Right atrium auricular region (tissue), 2 donors: ENCODE data around the gene OSMR. TPM values are rescaled to one million over a fixed set of nuclear protein-coding genes. Genes with fewer than 3 reads are reported as not detected.
A peak's percentile ranks its signal among the peaks of the same experiment; 100 is the strongest.

Source experiments
- DNase-seq: peaks from one replicate; pipeline ENCODE4 v3.0.0-alpha.2; 2019; ENCODE audit warnings: low spot score
- H3K27ac ChIP-seq, 2 donors: fragments of 200-600 bp; sonication (generic); 1 replicate in 1 of 2; 2 replicates in 1 of 2; pipeline ENCODE4 v1.5.1; 2016 to 2019
- H3K27me3 ChIP-seq, 2 donors: fragments of 200-600 bp; sonication (generic); one replicate each; pipeline versions ENCODE4 v1.5.1 to v1.6.0; 2017 to 2019
- H3K36me3 ChIP-seq: fragments of 200-600 bp; sonication (generic); one replicate; pipeline ENCODE4 v1.5.1; 2016
- H3K4me1 ChIP-seq, 2 donors: fragments of 200-600 bp; sonication (generic); one replicate each; pipeline versions ENCODE4 v1.5.1 to v1.6.0; 2017 to 2019
- H3K4me3 ChIP-seq, 2 donors: fragments of 200-600 bp; sonication (generic); 1 replicate in 1 of 2; 2 replicates in 1 of 2; pipeline ENCODE4 v1.5.1; 2017 to 2019; ENCODE audit warnings: mild to moderate bottlenecking in 1 of 2, moderate library complexity in 1 of 2
- H3K9me3 ChIP-seq, 2 donors: fragments of 200-600 bp; sonication (generic); one replicate each; pipeline ENCODE4 v1.5.1; 2019
- CTCF ChIP-seq, 2 donors: fragments of 200-600 bp; sonication (generic); IDR thresholded peaks; one replicate each; pipeline ENCODE4 v1.5.1; 2019; ENCODE audit warnings: antibody characterized with exemption in 2 of 2
- total RNA-seq, 2 donors: library from RNA; depleted of rRNA; stranded (reverse); fragments of >200 nt; gene quantifications; one replicate each; pipeline ENCODE4 v1.1.0, GENCODE V29; 2016

The OSMR gene
- total RNA-seq, 2 donors from 2014 or later, result 13.8 to 28.6 TPM

- Histone ChIP-seq H3K4me1 (peaks cover 0 to 36% of the 10 kb centered on the region in 2 donors), H3K9me3 (no peaks in the 10 kb centered on the region), H3K36me3 (no peaks in the 10 kb centered on the region), H3K4me3 (no peak overlapping the region), H3K27me3 (no peaks in the 10 kb centered on the region), H3K27ac (no peak overlapping the region)
- no peak for TF ChIP-seq CTCF (IDR thresholded peaks at IDR 0.05)
- no peak for DNase-seq
Observed at GRCh38 chr5:38802125-38802524, 43.7 kb upstream of the OSMR start.

GRCh38 chr5:38803246-38803645 lies 42.6 kb upstream of the OSMR start:
- Histone ChIP-seq H3K9me3 (no peaks in the 10 kb centered on the region), H3K36me3 (no peaks in the 10 kb centered on the region), H3K4me3 (no peak overlapping the region), H3K27ac (no peak overlapping the region), H3K4me1 (peaks cover 0 to 44% of the 10 kb centered on the region in 2 donors), H3K27me3 (no peaks in the 10 kb centered on the region)
- no peak for DNase-seq
- no peak for TF ChIP-seq CTCF (IDR thresholded peaks at IDR 0.05)

DNA sequence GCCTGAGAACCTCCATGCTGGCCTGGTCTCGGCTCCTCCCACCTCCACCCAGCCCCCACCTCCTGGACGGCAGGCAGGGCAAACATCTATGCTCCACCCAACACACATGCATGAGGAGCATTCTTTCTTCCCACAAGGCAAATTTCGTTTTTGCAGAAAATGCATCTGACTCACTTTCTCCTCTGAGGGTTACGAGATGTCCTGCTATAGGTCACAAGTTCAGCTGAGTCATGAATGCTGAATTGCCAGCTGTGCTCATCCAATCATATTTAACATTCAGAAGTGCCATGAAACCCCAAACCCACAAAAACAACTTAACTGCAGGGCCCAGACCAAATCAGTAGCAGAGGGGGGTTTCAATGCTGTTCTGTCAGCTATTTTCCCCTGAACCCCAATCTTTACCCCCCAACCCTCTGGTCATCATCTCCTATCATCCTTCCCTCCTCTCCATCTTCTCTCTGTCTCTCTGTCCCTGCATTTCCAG lies 39.0 kb upstream of the OSMR start:
- H3K4me3 ChIP-seq, result no peak overlapping the region
- TF ChIP-seq CTCF (IDR thresholded peaks at IDR 0.05), result no peak
- H3K4me1 ChIP-seq, result peaks cover 0 to 35% of the 10 kb centered on the region in 2 donors
- no peaks in the 10 kb centered on the region for H3K27me3 ChIP-seq
- no peak for DNase-seq
- no peak overlapping the region for H3K27ac ChIP-seq
- no peaks in the 10 kb centered on the region for H3K9me3 ChIP-seq
- H3K36me3 ChIP-seq, result no peaks in the 10 kb centered on the region

GRCh38 chr5:38807570-38808483 lies 38.0 kb upstream of the OSMR start:
- no peak for DNase-seq
- H3K27ac ChIP-seq, result no peak overlapping the region
- peaks cover 0 to 35% of the 10 kb centered on the region in 2 donors for H3K4me1 ChIP-seq
- no peaks in the 10 kb centered on the region for H3K9me3 ChIP-seq
- H3K36me3 ChIP-seq, result no peaks in the 10 kb centered on the region
- H3K4me3 ChIP-seq, result no peak overlapping the region
- no peaks in the 10 kb centered on the region for H3K27me3 ChIP-seq
- no peak for TF ChIP-seq CTCF (IDR thresholded peaks at IDR 0.05)

DNA sequence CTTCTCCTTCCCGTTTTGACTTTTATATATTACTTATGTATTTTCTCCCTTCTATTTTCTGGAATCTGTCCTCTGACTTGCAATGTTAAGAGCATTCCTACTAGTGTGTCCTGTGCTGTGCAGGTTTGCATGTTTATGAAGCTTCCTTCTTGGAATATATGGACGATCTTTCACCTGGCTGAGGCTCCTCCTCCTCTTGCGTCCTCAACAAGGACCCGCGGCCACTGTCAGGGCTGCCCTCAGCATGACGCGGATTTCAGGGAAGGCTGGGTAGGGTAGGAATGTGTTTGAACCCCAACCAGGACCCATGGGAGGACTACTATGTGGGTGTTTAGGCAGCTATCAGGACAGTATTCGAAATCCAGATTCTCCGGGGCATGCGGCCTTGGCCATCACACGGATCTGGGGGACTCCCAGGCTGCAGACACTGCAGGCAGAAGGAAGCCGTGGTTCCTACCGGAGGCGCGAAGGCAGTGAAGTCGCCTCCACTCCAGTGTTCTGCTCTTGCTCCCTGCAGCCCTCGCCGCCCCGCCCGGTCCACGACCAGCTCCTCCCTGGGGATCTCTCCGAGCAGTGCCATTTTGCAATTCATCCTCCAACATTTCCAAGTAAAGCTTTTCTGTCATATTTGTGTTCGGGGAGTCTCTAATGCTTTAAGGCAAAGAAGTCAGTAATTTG lies 37.0 kb upstream of the OSMR start:
- Histone ChIP-seq H3K4me3 (no peak overlapping the region), H3K9me3 (no peaks in the 10 kb centered on the region), H3K36me3 (no peaks in the 10 kb centered on the region), H3K4me1 (peaks cover 0 to 35% of the 10 kb centered on the region in 2 donors), H3K27ac (peak overlapping the region; percentile 22 to 44), H3K27me3 (no peaks in the 10 kb centered on the region)
- DNase-seq, result no peak
- no peak for TF ChIP-seq CTCF (IDR thresholded peaks at IDR 0.05)
